GM23248 (cell line): Measurements from ENCODE around the gene USP36. TPM values are rescaled to one million over a fixed set of nuclear protein-coding genes. Genes with fewer than 3 reads are reported as not detected.
"Not testable (repeated sequence)": the region's sequence is repeated elsewhere in the genome, so short reads cannot be mapped to it uniquely, and the experiment has no call there.

Source experiments
- DNase-seq: peaks from one replicate; pipeline ENCODE4 v3.0.0-alpha.2; 2015
- H2AFZ ChIP-seq: fragments of 200-600 bp; sonication (generic); 2 replicates; pipeline ENCODE4 v1.6.1; 2016; ENCODE audit warnings: antibody characterized with exemption
- H3F3A ChIP-seq: fragments of 200-600 bp; sonication (generic); 2 replicates; pipeline ENCODE4 v1.6.1; 2016; ENCODE audit warnings: mild to moderate bottlenecking, antibody characterized with exemption, mixed run types; ENCODE audit not compliant: insufficient read depth
- H3K27ac ChIP-seq: fragments of 200-600 bp; sonication (generic); 2 replicates; pipeline ENCODE4 v1.5.1; 2016; ENCODE audit warnings: mild to moderate bottlenecking
- H3K27me3 ChIP-seq: fragments of 200-600 bp; sonication (generic); replicated peaks from 2 replicates; pipeline ENCODE4 v1.6.1; 2016; ENCODE audit warnings: mild to moderate bottlenecking; ENCODE audit not compliant: insufficient read depth
- H3K36me3 ChIP-seq: fragments of 200-600 bp; sonication (generic); 2 replicates; pipeline ENCODE4 v1.6.1; 2016; ENCODE audit warnings: low read depth, mild to moderate bottlenecking
- H3K4me1 ChIP-seq: fragments of 200-600 bp; sonication (generic); 2 replicates; pipeline ENCODE4 v1.6.1; 2016; ENCODE audit warnings: mild to moderate bottlenecking; ENCODE audit not compliant: insufficient read depth
- H3K4me2 ChIP-seq: fragments of 200-600 bp; sonication (generic); one replicate; pipeline ENCODE4 v1.6.1; 2016; ENCODE audit warnings: mild to moderate bottlenecking; ENCODE audit not compliant: unreplicated experiment
- H3K4me3 ChIP-seq: fragments of 200-600 bp; sonication (generic); 2 replicates; pipeline ENCODE4 v1.5.1; 2016; ENCODE audit warnings: mild to moderate bottlenecking
- H3K79me2 ChIP-seq: fragments of 200-600 bp; sonication (generic); 2 replicates; pipeline ENCODE4 v1.6.1; 2016; ENCODE audit warnings: mild to moderate bottlenecking; ENCODE audit not compliant: insufficient read depth
- H3K9ac ChIP-seq: fragments of 200-600 bp; sonication (generic); 2 replicates; pipeline ENCODE4 v1.6.1; 2016; ENCODE audit warnings: mild to moderate bottlenecking
- H3K9me2 ChIP-seq: fragments of 200-600 bp; sonication (generic); 2 replicates; pipeline ENCODE4 v1.6.1; 2016; ENCODE audit warnings: mixed run types, mild to moderate bottlenecking, moderate library complexity; ENCODE audit not compliant: insufficient read depth
- H3K9me3 ChIP-seq: fragments of 200-600 bp; sonication (generic); one replicate; pipeline ENCODE4 v1.6.1; 2017; ENCODE audit warnings: low read depth
- H4K20me1 ChIP-seq: fragments of 200-600 bp; sonication (generic); 2 replicates; pipeline ENCODE4 v1.6.0; 2016; ENCODE audit not compliant: insufficient read depth
- EZH2 ChIP-seq: fragments of 200-600 bp; sonication (generic); IDR thresholded peaks from 2 replicates; pipeline ENCODE4 v1.6.1; 2018; ENCODE audit warnings: antibody characterized with exemption, mild to moderate bottlenecking; ENCODE audit not compliant: insufficient read depth, poor library complexity, severe bottlenecking
- EZH2phosphoT487 ChIP-seq: fragments of 200-600 bp; sonication (generic); IDR thresholded peaks from 2 replicates; pipeline ENCODE4 v1.6.1; 2018; ENCODE audit warnings: antibody characterized with exemption, moderate library complexity, mild to moderate bottlenecking, low read depth; ENCODE audit not compliant: insufficient read depth
- WGBS, 2 experiments: methylation state at CpG; one replicate each; pipeline ENCODE4 v1.1.6; 2015 to 2017; ENCODE audit warnings: low lambda C conversion rate in 2 of 2, low coverage in 1 of 2; ENCODE audit errors: missing lambda C conversion rate in 2 of 2; 5-methylcytosine and 5-hydroxymethylcytosine counted together
- in situ Hi-C: fragments of 300-500 bp; cut with MboI; formaldehyde crosslinking; loops from 2 replicates; pipeline ENCODE4 v1.15.0; 2020
- polyA plus RNA-seq: library from polyadenylated mRNA; unstranded; fragments of >200 nt; fragmentation: Nextera tagmentation; extraction: Ambion mirVana; gene quantifications from 2 replicates; pipeline ENCODE4 v1.2.1, GENCODE V29; 2016
- total RNA-seq: library from RNA; depleted of rRNA; stranded (reverse); fragments of >200 nt; shearing (Covaris generic); gene quantifications from 2 replicates; pipeline ENCODE4 v1.2.3, GENCODE V29; 2014

USP36 gene
- total and polyA plus RNA-seq, 2 experiments from 2014 or later, result 19.9 to 30.2 TPM

GRCh38 chr17:78759203-78759968 is 81.2 kb downstream of the USP36 start:
- Histone ChIP-seq H3K9me2 (no peaks in the 10 kb centered on the region), H3K4me2 (no peak overlapping the region), H3K4me1 (peaks cover 23% of the 10 kb centered on the region), H3K36me3 (no peaks in the 10 kb centered on the region), H3K4me3 (no peak overlapping the region), H3K27me3 (no peaks in the 10 kb centered on the region), H3F3A (peaks cover 14% of the 10 kb centered on the region), H2AFZ (no peak overlapping the region), H3K9me3 (no peaks in the 10 kb centered on the region), H3K79me2 (peaks cover 92% of the 10 kb centered on the region), H3K9ac (no peak overlapping the region), H3K27ac (no peak overlapping the region), H4K20me1 (no peaks in the 10 kb centered on the region)
- DNase-seq, result no peak
- no peak for TF ChIP-seq EZH2phosphoT487
- in situ Hi-C loops, result no loop called here
- WGBS, 2 experiments, result 88% methylated on average over 11 of the region's 11 CpGs

DNA sequence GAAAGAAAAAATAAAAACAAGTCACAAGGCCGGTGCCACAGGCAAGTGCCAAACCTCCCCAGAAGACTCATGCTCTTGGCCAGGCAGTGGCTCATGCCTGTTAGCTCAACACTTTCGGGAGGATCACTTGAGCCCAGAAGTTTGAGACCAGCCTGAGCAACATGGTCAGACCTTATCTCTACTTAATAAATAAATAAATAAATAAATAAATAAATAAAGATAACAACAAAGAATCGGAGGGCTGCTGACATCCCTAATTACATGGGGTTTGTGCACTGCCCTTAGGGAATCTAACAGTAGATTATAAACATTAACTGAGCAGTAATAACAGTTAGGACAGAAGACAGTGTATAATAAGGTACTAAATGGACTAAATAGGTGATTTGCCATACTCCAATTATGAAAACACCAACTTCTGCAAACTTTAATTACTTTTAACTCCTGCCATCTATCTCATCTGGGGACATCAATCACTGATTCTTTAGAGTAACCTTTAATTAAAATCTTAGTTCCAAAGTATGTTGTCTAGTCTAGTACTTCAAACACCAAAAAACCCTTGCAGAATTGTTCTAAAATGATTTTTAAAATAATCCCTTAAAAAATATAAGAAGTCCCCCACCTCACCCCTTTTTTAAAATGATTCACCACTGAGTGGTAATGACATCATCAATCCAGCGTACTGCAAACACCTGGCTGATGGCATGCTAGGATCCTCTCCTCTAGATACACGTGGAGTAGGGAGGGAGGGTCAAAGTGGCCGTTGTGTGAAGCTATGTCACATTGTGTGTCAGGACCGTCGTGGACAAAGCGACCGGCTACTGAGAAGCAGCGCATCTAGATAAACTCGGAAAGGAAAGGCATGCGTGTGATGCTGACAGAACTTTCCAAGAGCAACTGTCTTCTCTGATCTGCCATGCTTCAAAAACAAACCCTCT is 87.0 kb downstream of the USP36 start:
- TF ChIP-seq EZH2 (no peak), EZH2phosphoT487 (no peak)
- no peak for DNase-seq
- no peaks in the 10 kb centered on the region for H3K36me3 ChIP-seq
- no peak overlapping the region for H2AFZ ChIP-seq
- H4K20me1 ChIP-seq, result no peaks in the 10 kb centered on the region
- peaks cover 7% of the 10 kb centered on the region for H3K4me1 ChIP-seq
- H3K4me2 ChIP-seq, result no peak overlapping the region
- no peaks in the 10 kb centered on the region for H3K9me3 ChIP-seq
- no peaks in the 10 kb centered on the region for H3K27me3 ChIP-seq
- H3F3A ChIP-seq, result peaks cover 9% of the 10 kb centered on the region; the same call in 1 of the 2 replicates
- H3K79me2 ChIP-seq, result peaks cover 97% of the 10 kb centered on the region
- 87 to 89% methylated on average over 13 of the region's 13 CpGs for WGBS, 2 experiments
- H3K4me3 ChIP-seq, result no peak overlapping the region
- no peak overlapping the region for H3K27ac ChIP-seq
- no peaks in the 10 kb centered on the region for H3K9me2 ChIP-seq
- in situ Hi-C loops, result no loop called here
- H3K9ac ChIP-seq, result no peak overlapping the region

GRCh38 chr17:78751447-78752161 is 89.0 kb downstream of the USP36 start:
- peaks cover 27% of the 10 kb centered on the region for H3K4me1 ChIP-seq
- H3K36me3 ChIP-seq, result no peaks in the 10 kb centered on the region
- TF ChIP-seq EZH2 (no peak), EZH2phosphoT487 (no peak)
- H3K4me2 ChIP-seq, result no peak overlapping the region
- H3K27ac ChIP-seq, result no peak overlapping the region
- peaks cover 26% of the 10 kb centered on the region for H3F3A ChIP-seq
- in situ Hi-C loops, result no loop called here
- H3K9me2 ChIP-seq, result no peaks in the 10 kb centered on the region
- H4K20me1 ChIP-seq, result no peaks in the 10 kb centered on the region
- H3K79me2 ChIP-seq, result peaks cover 95% of the 10 kb centered on the region
- DNase-seq, result no peak
- no peak overlapping the region for H3K4me3 ChIP-seq
- H3K9ac ChIP-seq, result no peak overlapping the region
- H3K27me3 ChIP-seq, result no peaks in the 10 kb centered on the region
- 94% methylated on average over 14 of the region's 14 CpGs for WGBS, 2 experiments
- H2AFZ ChIP-seq, result no peak overlapping the region
- H3K9me3 ChIP-seq, result no peaks in the 10 kb centered on the region

DNA sequence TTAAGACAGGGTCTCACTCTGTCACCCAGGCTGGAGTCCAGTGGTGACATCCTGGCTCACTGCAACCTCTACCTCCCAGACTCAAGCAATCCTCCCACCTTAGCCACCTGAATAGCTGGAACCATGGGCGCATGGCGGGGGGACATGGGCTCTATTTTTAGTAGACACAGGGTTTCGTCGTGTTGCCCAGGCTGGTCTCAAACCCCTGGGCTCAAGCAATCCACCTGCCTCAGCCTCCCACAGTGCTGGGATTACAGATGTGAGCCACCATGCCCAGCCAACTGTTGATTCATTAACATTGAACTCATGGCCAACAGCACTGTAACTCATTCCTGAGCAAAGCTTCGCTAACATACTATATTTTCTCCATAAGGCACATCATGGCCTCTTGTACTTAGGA is 89.6 kb downstream of the USP36 start:
- H3K9me2 ChIP-seq, H3K27ac ChIP-seq, H2AFZ ChIP-seq, H3K36me3 ChIP-seq, H3K9me3 ChIP-seq, H3K9ac ChIP-seq, H4K20me1 ChIP-seq, DNase-seq, H3K27me3 ChIP-seq, H3K4me3 ChIP-seq, in situ Hi-C loops, H3K4me2 ChIP-seq: not testable (repeated sequence)
- H3F3A ChIP-seq, result peaks cover 26% of the 10 kb centered on the region
- H3K4me1 ChIP-seq, result peaks cover 29% of the 10 kb centered on the region
- peaks cover 95% of the 10 kb centered on the region for H3K79me2 ChIP-seq
- WGBS, 2 experiments, result 94 to 96% methylated on average over 5 of the region's 5 CpGs
